ENCODE results near the gene FKBP11.

FKBP11 gene

DNA sequence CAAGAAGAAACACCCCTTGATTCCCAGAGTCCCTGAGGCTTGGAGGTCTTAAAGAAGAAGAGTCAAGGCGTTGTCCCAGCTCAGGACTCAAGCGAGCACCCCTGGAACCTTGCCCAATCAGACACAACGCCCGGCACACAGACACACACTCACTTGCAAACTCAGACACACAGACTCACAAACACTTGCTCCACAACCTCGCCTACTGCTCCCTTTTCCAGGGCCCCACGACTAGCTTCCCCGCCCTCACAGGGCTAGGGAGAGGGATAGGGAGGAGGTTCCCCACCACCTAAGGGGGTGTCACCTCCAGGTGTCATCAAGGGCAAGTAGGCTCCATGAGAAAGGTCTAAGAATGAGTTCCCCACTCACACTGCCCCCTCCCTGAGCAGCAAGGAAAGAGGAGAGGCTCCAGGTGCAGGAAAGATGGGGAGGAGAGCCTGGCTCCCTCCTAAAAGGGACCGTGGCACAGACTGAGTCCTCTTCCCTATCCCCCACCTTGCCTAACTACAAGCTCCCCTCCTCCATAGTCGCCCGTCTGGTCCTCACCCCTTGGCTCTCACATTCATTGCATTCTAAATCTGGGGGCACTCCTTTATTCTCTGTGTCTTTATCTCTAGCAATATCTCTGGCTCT is 45.5 kb upstream of the FKBP11 start:
- TF ChIP-seq, protein P1, sequence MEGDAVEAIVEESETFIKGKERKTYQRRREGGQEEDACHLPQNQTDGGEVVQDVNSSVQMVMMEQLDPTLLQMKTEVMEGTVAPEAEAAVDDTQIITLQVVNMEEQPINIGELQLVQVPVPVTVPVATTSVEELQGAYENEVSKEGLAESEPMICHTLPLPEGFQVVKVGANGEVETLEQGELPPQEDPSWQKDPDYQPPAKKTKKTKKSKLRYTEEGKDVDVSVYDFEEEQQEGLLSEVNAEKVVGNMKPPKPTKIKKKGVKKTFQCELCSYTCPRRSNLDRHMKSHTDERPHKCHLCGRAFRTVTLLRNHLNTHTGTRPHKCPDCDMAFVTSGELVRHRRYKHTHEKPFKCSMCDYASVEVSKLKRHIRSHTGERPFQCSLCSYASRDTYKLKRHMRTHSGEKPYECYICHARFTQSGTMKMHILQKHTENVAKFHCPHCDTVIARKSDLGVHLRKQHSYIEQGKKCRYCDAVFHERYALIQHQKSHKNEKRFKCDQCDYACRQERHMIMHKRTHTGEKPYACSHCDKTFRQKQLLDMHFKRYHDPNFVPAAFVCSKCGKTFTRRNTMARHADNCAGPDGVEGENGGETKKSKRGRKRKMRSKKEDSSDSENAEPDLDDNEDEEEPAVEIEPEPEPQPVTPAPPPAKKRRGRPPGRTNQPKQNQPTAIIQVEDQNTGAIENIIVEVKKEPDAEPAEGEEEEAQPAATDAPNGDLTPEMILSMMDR (IDR thresholded peaks at IDR 0.05; ENCODE audit: insufficient read depth, low read length, poor library complexity, severe bottlenecking) = no peak
- peaks cover 9% of the 10 kb centered on the region for H3K27me3 ChIP-seq (replicated peaks; ENCODE audit: control insufficient read depth, insufficient read depth, low read length)
- H3K36me3 ChIP-seq (ENCODE audit: control insufficient read depth, insufficient read depth, low read length) = no peaks in the 10 kb centered on the region
- no peak for DNase-seq (ENCODE audit: extremely low read depth, insufficient read length)
- no peak overlapping the region for H3K4me3 ChIP-seq (replicated peaks; ENCODE audit: low read depth, low read length)

GRCh38 chr12:48969833-48970701 is 44.8 kb upstream of the FKBP11 start:
- TF ChIP-seq, protein P1 (IDR thresholded peaks at IDR 0.05; ENCODE audit: insufficient read depth, low read length, poor library complexity, severe bottlenecking) = peak; percentile 6
- H3K36me3 ChIP-seq (ENCODE audit: control insufficient read depth, insufficient read depth, low read length) = no peaks in the 10 kb centered on the region
- DNase-seq (ENCODE audit: extremely low read depth, insufficient read length) = peak; percentile 63
- H3K27me3 ChIP-seq (replicated peaks; ENCODE audit: control insufficient read depth, insufficient read depth, low read length) = peaks cover 9% of the 10 kb centered on the region
- H3K4me3 ChIP-seq (replicated peaks; ENCODE audit: low read depth, low read length) = no peak overlapping the region; the same call in 1 of the 2 replicates

DNA sequence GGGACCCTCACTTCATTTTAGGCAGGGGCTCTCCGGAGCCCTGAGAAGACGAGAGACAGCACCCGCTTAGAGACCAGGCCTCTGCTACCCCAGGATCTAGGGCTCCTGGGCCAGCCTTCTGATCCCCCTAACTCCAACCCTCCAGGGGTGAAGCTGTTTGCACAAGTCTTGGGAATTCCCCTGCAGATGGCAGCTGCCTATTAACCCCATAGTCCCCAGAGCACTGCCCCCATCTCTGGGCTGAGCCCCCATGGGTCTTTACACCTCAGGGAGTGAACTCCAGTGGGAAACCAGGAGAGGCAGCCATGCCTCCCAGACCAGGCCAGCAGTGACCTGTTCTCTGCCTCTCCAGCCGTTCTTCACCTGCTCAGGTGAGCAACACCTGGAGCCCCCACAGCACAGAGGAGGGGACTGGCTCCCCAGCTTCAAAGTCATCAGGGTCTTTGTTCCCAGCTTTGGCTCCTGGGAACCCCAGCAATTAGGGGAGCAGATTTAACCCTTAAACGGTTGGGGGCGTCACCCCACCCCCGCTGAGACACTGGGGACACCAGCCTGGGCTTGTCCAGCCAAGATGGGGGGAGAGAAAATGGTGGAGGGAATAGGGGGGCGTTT is 44.0 kb upstream of the FKBP11 start:
- TF ChIP-seq, protein P1 (IDR thresholded peaks at IDR 0.05; ENCODE audit: insufficient read depth, low read length, poor library complexity, severe bottlenecking) = no peak
- no peak overlapping the region for H3K4me3 ChIP-seq (replicated peaks; ENCODE audit: low read depth, low read length)
- no peak for DNase-seq (ENCODE audit: extremely low read depth, insufficient read length)
- no peaks in the 10 kb centered on the region for H3K36me3 ChIP-seq (ENCODE audit: control insufficient read depth, insufficient read depth, low read length)
- H3K27me3 ChIP-seq (replicated peaks; ENCODE audit: control insufficient read depth, insufficient read depth, low read length) = peaks cover 9% of the 10 kb centered on the region

GRCh38 chr12:48968467-48968866 is 43.2 kb upstream of the FKBP11 start:
- H3K36me3 ChIP-seq (ENCODE audit: control insufficient read depth, insufficient read depth, low read length) = no peaks in the 10 kb centered on the region
- no peak overlapping the region for H3K4me3 ChIP-seq (replicated peaks; ENCODE audit: low read depth, low read length)
- DNase-seq (ENCODE audit: extremely low read depth, insufficient read length) = no peak
- TF ChIP-seq, protein P1 (IDR thresholded peaks at IDR 0.05; ENCODE audit: insufficient read depth, low read length, poor library complexity, severe bottlenecking) = no peak
- H3K27me3 ChIP-seq (replicated peaks; ENCODE audit: control insufficient read depth, insufficient read depth, low read length) = peaks cover 9% of the 10 kb centered on the region

- TF ChIP-seq, protein P1 (IDR thresholded peaks at IDR 0.05; ENCODE audit: insufficient read depth, low read length, poor library complexity, severe bottlenecking) = no peak
- Histone ChIP-seq H3K36me3 (ENCODE audit: control insufficient read depth, insufficient read depth, low read length) (no peaks in the 10 kb centered on the region), H3K4me3 (replicated peaks; ENCODE audit: low read depth, low read length) (no peak overlapping the region), H3K27me3 (replicated peaks; ENCODE audit: control insufficient read depth, insufficient read depth, low read length) (peaks cover 8% of the 10 kb centered on the region)
- DNase-seq (ENCODE audit: extremely low read depth, insufficient read length) = no peak
Observed at GRCh38 chr12:48967991-48968390, 42.7 kb upstream of the FKBP11 start.
